KMS-11 (cell line): ENCODE results near the gene TMEM31.
"Not testable (repeated sequence)": the region's sequence is repeated elsewhere in the genome, so short reads cannot be mapped to it uniquely, and the experiment has no call there.

Source experiments
- H2AFZ ChIP-seq: fragments of 200-600 bp; sonication (generic); 2 replicates; pipeline ENCODE4 v1.6.1; 2016; ENCODE audit warnings: antibody characterized with exemption, mixed run types, low read depth
- H3K27ac ChIP-seq: fragments of 200-600 bp; sonication (generic); 2 replicates; pipeline ENCODE4 v1.6.1; 2016; ENCODE audit warnings: mild to moderate bottlenecking, mixed run types
- H3K27me3 ChIP-seq: fragments of 200-600 bp; sonication (generic); 2 replicates; pipeline ENCODE4 v1.6.1; 2017; ENCODE audit warnings: mild to moderate bottlenecking, low read depth, mixed run types, moderate library complexity; ENCODE audit not compliant: insufficient read depth
- H3K36me3 ChIP-seq: fragments of 200-600 bp; sonication (generic); 2 replicates; pipeline ENCODE4 v1.6.1; 2017; ENCODE audit warnings: mild to moderate bottlenecking, mixed run types; ENCODE audit not compliant: insufficient read depth
- H3K4me1 ChIP-seq: fragments of 200-600 bp; sonication (generic); 2 replicates; pipeline ENCODE4 v1.6.1; 2016; ENCODE audit warnings: mild to moderate bottlenecking, low read depth, mixed run types; ENCODE audit not compliant: poor library complexity, severe bottlenecking
- H3K4me2 ChIP-seq: fragments of 200-600 bp; sonication (generic); 2 replicates; pipeline ENCODE4 v1.7.0; 2016; ENCODE audit warnings: mild to moderate bottlenecking, mixed run types
- H3K4me3 ChIP-seq: fragments of 200-600 bp; sonication (generic); IDR thresholded peaks from 2 replicates; pipeline ENCODE4 v1.6.1; 2017; ENCODE audit warnings: low read depth, low read length, mixed read lengths; ENCODE audit not compliant: insufficient read depth
- H3K79me2 ChIP-seq: fragments of 200-600 bp; sonication (generic); 2 replicates; pipeline ENCODE4 v1.6.1; 2016; ENCODE audit warnings: low read depth, mixed run types; ENCODE audit not compliant: insufficient read depth
- H3K9ac ChIP-seq: fragments of 200-600 bp; sonication (generic); 2 replicates; pipeline ENCODE4 v1.6.1; 2016; ENCODE audit warnings: mild to moderate bottlenecking, mixed run types
- H4K20me1 ChIP-seq: fragments of 200-600 bp; sonication (generic); 2 replicates; pipeline ENCODE4 v1.6.1; 2016; ENCODE audit warnings: mild to moderate bottlenecking, mixed run types; ENCODE audit not compliant: insufficient read depth
- TF ChIP-seq, protein P1 (sequence below): fragments of 200-600 bp; sonication (generic); conservative IDR thresholded peaks from 2 replicates; pipeline ENCODE4 v1.6.1; 2017; ENCODE audit warnings: low read depth, mild to moderate bottlenecking, antibody characterized with exemption, low read length, moderate library complexity, mixed read lengths

TMEM31 gene

GRCh38 chrX:103756736-103757135 lies 46.0 kb downstream of the TMEM31 start:
- H3K4me3 ChIP-seq: no peak overlapping the region
- TF ChIP-seq, protein P1, sequence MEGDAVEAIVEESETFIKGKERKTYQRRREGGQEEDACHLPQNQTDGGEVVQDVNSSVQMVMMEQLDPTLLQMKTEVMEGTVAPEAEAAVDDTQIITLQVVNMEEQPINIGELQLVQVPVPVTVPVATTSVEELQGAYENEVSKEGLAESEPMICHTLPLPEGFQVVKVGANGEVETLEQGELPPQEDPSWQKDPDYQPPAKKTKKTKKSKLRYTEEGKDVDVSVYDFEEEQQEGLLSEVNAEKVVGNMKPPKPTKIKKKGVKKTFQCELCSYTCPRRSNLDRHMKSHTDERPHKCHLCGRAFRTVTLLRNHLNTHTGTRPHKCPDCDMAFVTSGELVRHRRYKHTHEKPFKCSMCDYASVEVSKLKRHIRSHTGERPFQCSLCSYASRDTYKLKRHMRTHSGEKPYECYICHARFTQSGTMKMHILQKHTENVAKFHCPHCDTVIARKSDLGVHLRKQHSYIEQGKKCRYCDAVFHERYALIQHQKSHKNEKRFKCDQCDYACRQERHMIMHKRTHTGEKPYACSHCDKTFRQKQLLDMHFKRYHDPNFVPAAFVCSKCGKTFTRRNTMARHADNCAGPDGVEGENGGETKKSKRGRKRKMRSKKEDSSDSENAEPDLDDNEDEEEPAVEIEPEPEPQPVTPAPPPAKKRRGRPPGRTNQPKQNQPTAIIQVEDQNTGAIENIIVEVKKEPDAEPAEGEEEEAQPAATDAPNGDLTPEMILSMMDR: no peak
- H3K9ac ChIP-seq: no peak overlapping the region
- no peaks in the 10 kb centered on the region for H3K79me2 ChIP-seq
- no peaks in the 10 kb centered on the region for H3K36me3 ChIP-seq
- H3K4me1 ChIP-seq: no peaks in the 10 kb centered on the region
- H3K27ac ChIP-seq: no peak overlapping the region
- no peak overlapping the region for H2AFZ ChIP-seq
- H4K20me1 ChIP-seq: no peaks in the 10 kb centered on the region
- H3K27me3 ChIP-seq: no peaks in the 10 kb centered on the region
- H3K4me2 ChIP-seq: no peak overlapping the region

- H3K79me2 ChIP-seq: no peaks in the 10 kb centered on the region
- TF ChIP-seq, protein P1: no peak
- H3K4me1 ChIP-seq: no peaks in the 10 kb centered on the region
- no peak overlapping the region for H3K4me3 ChIP-seq
- no peak overlapping the region for H3K4me2 ChIP-seq
- no peaks in the 10 kb centered on the region for H3K36me3 ChIP-seq
- no peak overlapping the region for H3K27ac ChIP-seq
- H2AFZ ChIP-seq: no peak overlapping the region
- H4K20me1 ChIP-seq: no peaks in the 10 kb centered on the region
- no peak overlapping the region for H3K9ac ChIP-seq
- H3K27me3 ChIP-seq: no peaks in the 10 kb centered on the region
Measured at GRCh38 chrX:103758555-103758954, 47.8 kb downstream of the TMEM31 start.

DNA sequence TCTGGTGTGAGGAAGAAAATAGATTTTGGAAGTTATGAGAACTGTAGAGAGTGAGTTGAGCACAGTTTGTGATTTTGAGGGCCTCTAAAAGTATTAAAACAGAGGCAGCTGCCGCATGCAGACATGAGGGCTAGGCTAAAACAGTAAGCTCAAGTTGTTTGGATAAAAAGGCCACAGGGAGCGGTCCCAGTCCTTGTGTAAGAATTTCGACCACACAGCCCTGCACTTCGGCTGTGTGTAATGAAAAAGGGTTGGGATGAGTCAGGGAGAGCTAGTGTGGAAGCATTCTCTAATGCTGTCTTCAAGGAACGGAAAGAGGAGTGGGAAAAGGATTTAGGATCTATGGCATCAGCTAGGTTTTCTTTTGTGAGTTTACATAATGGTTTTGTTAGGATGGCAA lies 52.8 kb downstream of the TMEM31 start:
- not testable (repeated sequence) for H3K4me2 ChIP-seq, H3K9ac ChIP-seq, H2AFZ ChIP-seq, H3K36me3 ChIP-seq, H3K4me1 ChIP-seq, H4K20me1 ChIP-seq, H3K79me2 ChIP-seq, H3K27me3 ChIP-seq, H3K27ac ChIP-seq, H3K4me3 ChIP-seq
